ENCODE results near the gene KEL.

KEL gene

GRCh38 chr7:142927085-142927745 is 34.9 kb downstream of the KEL start:
- no peak for DNase-seq (ENCODE audit: low spot score)

GRCh38 chr7:142925413-142925812 is 36.8 kb downstream of the KEL start:
- DNase-seq (ENCODE audit: low spot score), result no peak

- no peak for DNase-seq (ENCODE audit: low spot score)
These were observed 38.8 kb downstream of the KEL start for GRCh38 chr7:142923391-142923790.

- no peak for DNase-seq (ENCODE audit: low spot score)
These were observed 42.5 kb downstream of the KEL start for GRCh38 chr7:142919656-142920055.

GRCh38 chr7:142918901-142919300 is 43.3 kb downstream of the KEL start:
- DNase-seq (ENCODE audit: low spot score), result no peak

GRCh38 chr7:142917447-142917846 is 44.7 kb downstream of the KEL start:
- no peak for DNase-seq (ENCODE audit: low spot score)

GRCh38 chr7:142916508-142916907 is 45.7 kb downstream of the KEL start:
- no peak for DNase-seq (ENCODE audit: low spot score)

- no peak for DNase-seq (ENCODE audit: low spot score)
These were observed 46.8 kb downstream of the KEL start for GRCh38 chr7:142915315-142915714.

GRCh38 chr7:142914121-142914520 is 48.0 kb downstream of the KEL start:
- DNase-seq (ENCODE audit: low spot score), result no peak

GRCh38 chr7:142913566-142913965 is 48.6 kb downstream of the KEL start:
- no peak for DNase-seq (ENCODE audit: low spot score)

GRCh38 chr7:142913051-142913450 is 49.1 kb downstream of the KEL start:
- no peak for DNase-seq (ENCODE audit: low spot score)

- DNase-seq (ENCODE audit: low spot score), result no peak
These were observed 51.7 kb downstream of the KEL start for GRCh38 chr7:142910481-142910880.

GRCh38 chr7:142910031-142910433 is 52.1 kb downstream of the KEL start:
- no peak for DNase-seq (ENCODE audit: low spot score)

GRCh38 chr7:142908921-142909890 is 53.0 kb downstream of the KEL start:
- no peak for DNase-seq (ENCODE audit: low spot score)

- DNase-seq (ENCODE audit: low spot score), result no peak
These were observed 53.9 kb downstream of the KEL start for GRCh38 chr7:142908290-142908689.

GRCh38 chr7:142906643-142907042 is 55.5 kb downstream of the KEL start:
- no peak for DNase-seq (ENCODE audit: low spot score)

- no peak for DNase-seq (ENCODE audit: low spot score)
These were observed 56.4 kb downstream of the KEL start for GRCh38 chr7:142905759-142906158.

GRCh38 chr7:142904128-142904527 is 58.0 kb downstream of the KEL start:
- no peak for DNase-seq (ENCODE audit: low spot score)

- no peak for DNase-seq (ENCODE audit: low spot score)
These were observed 60.5 kb downstream of the KEL start for GRCh38 chr7:142901426-142902259.

GRCh38 chr7:142899661-142900060 is 62.5 kb downstream of the KEL start:
- no peak for DNase-seq (ENCODE audit: low spot score)

- no peak for DNase-seq (ENCODE audit: low spot score)
These were observed 63.6 kb downstream of the KEL start for GRCh38 chr7:142898377-142899170.

- DNase-seq (ENCODE audit: low spot score), result no peak
These were observed 64.5 kb downstream of the KEL start for GRCh38 chr7:142897691-142898090.
